Urothelium cell line (cell line): ENCODE results near the gene ZNF638.
A peak's percentile ranks its signal among the peaks of the same experiment; 100 is the strongest.
"Not testable (repeated sequence)": the region's sequence is repeated elsewhere in the genome, so short reads cannot be mapped to it uniquely, and the experiment has no call there.

Experiments used
- DNase-seq: peaks from one replicate; pipeline ENCODE4 v3.0.0; 2011; ENCODE audit warnings: low spot score, mixed read lengths
- FAIRE-seq: peaks from 2 replicates; lab custom pipeline; 2011; peaks lifted over from hg19 to GRCh38; lab: Jason Lieb, UNC

ZNF638 gene

GRCh38 chr2:71389384-71390072 lies 57.9 kb downstream of the ZNF638 start:
- DNase-seq (no peak), FAIRE-seq (no peak)

- FAIRE-seq (no peak), DNase-seq (no peak)
Measured at GRCh38 chr2:71393216-71393615, 61.6 kb downstream of the ZNF638 start.

GRCh38 chr2:71395471-71395870 lies 63.9 kb downstream of the ZNF638 start:
- no peak for FAIRE-seq
- no peak for DNase-seq

GRCh38 chr2:71402427-71402826 lies 70.8 kb downstream of the ZNF638 start:
- no peak for DNase-seq
- FAIRE-seq, result no peak

GRCh38 chr2:71409611-71410010 lies 78.0 kb downstream of the ZNF638 start:
- FAIRE-seq (no peak), DNase-seq (no peak)

GRCh38 chr2:71410696-71411095 lies 79.1 kb downstream of the ZNF638 start:
- no peak for DNase-seq
- FAIRE-seq, result no peak

GRCh38 chr2:71416866-71417265 lies 85.3 kb downstream of the ZNF638 start:
- FAIRE-seq, DNase-seq: not testable (repeated sequence)

GRCh38 chr2:71417300-71418202 lies 86.0 kb downstream of the ZNF638 start:
- no peak for DNase-seq
- no peak for FAIRE-seq

GRCh38 chr2:71419145-71419544 lies 87.6 kb downstream of the ZNF638 start:
- DNase-seq (no peak), FAIRE-seq (no peak)

- DNase-seq (no peak), FAIRE-seq (no peak)
Measured at GRCh38 chr2:71419976-71420375, 88.4 kb downstream of the ZNF638 start.

GRCh38 chr2:71422786-71423185 lies 91.2 kb downstream of the ZNF638 start:
- DNase-seq (no peak), FAIRE-seq (no peak)

- FAIRE-seq (no peak), DNase-seq (no peak)
Measured at GRCh38 chr2:71423817-71424420, 92.3 kb downstream of the ZNF638 start.

GRCh38 chr2:71426721-71427120 lies 95.1 kb downstream of the ZNF638 start:
- no peak for DNase-seq

GRCh38 chr2:71428472-71429383 lies 97.1 kb downstream of the ZNF638 start:
- FAIRE-seq (no peak), DNase-seq (no peak)

More at GRCh38 chr2:71426721-71427120, 95.1 kb downstream of the ZNF638 start:
- FAIRE-seq, result no peak

- DNase-seq, FAIRE-seq: not testable (repeated sequence)
Measured at GRCh38 chr2:71445142-71445541, 113.6 kb downstream of the ZNF638 start.

GRCh38 chr2:71446505-71446904 lies 114.9 kb downstream of the ZNF638 start:
- no peak for DNase-seq
- FAIRE-seq, result no peak

- FAIRE-seq, result no peak
- no peak for DNase-seq
Measured at GRCh38 chr2:71449343-71449742, 117.8 kb downstream of the ZNF638 start.

- DNase-seq (no peak), FAIRE-seq (no peak)
Measured at GRCh38 chr2:71451705-71452104, 120.1 kb downstream of the ZNF638 start.

GRCh38 chr2:71452565-71452964 lies 121.0 kb downstream of the ZNF638 start:
- DNase-seq (peak; percentile 80), FAIRE-seq (no peak)

- DNase-seq (no peak), FAIRE-seq (no peak)
Measured at GRCh38 chr2:71453404-71454220, 122.0 kb downstream of the ZNF638 start, which contains the start of gene DYSF. Gene DYSF, plus strand, starts transcription at chr2:71453561.
